H9 (cell line): Measurements from ENCODE around the gene CCDC71. TPM values are rescaled to one million over a fixed set of nuclear protein-coding genes. Genes with fewer than 3 reads are reported as not detected.

ENCODE experiments used
- DNase-seq: peaks from one replicate; pipeline ENCODE4 v3.0.0-alpha.2; 2017
- H2AFZ ChIP-seq: one replicate; pipeline ENCODE4 v1.6.1; 2013; ENCODE audit warnings: mild to moderate bottlenecking, low read length, control low read depth, moderate library complexity
- H2AK5ac ChIP-seq: 2 replicates; pipeline ENCODE4 v1.6.1; 2013; ENCODE audit warnings: low read length, control low read depth, mixed read lengths; ENCODE audit not compliant: insufficient read length
- H2BK120ac ChIP-seq: one replicate; pipeline ENCODE4 v1.6.1; 2013; ENCODE audit warnings: low read depth, mild to moderate bottlenecking, low read length, control low read depth, inconsistent platforms; ENCODE audit not compliant: poor library complexity, severe bottlenecking
- H2BK12ac ChIP-seq: 2 replicates; pipeline ENCODE4 v1.6.1; 2013; ENCODE audit warnings: low read length, control low read depth, mixed read lengths, low read depth; ENCODE audit not compliant: insufficient read length
- H2BK15ac ChIP-seq: 2 replicates; pipeline ENCODE4 v1.6.1; 2013; ENCODE audit warnings: low read depth, low read length, control low read depth
- H2BK20ac ChIP-seq: one replicate; pipeline ENCODE4 v1.6.1; 2013; ENCODE audit warnings: low read depth, mild to moderate bottlenecking, low read length, control low read depth, inconsistent platforms; ENCODE audit not compliant: poor library complexity, severe bottlenecking
- H2BK5ac ChIP-seq: 2 replicates; pipeline ENCODE4 v1.6.1; 2013; ENCODE audit warnings: low read length, control low read depth, mixed read lengths; ENCODE audit not compliant: insufficient read length
- H3K14ac ChIP-seq: 2 replicates; pipeline ENCODE4 v1.6.1; 2013; ENCODE audit warnings: low read length, control low read depth; ENCODE audit not compliant: insufficient read depth
- H3K18ac ChIP-seq: 2 replicates; pipeline ENCODE4 v1.6.1; 2013; ENCODE audit warnings: low read depth, mild to moderate bottlenecking, mixed read lengths, low read length, control low read depth; ENCODE audit not compliant: insufficient read length
- H3K23ac ChIP-seq: 2 replicates; pipeline ENCODE4 v1.6.1; 2013; ENCODE audit warnings: low read length, control low read depth, mixed read lengths, low read depth; ENCODE audit not compliant: insufficient read length
- H3K23me2 ChIP-seq: 2 replicates; pipeline ENCODE4 v1.6.1; 2013; ENCODE audit warnings: low read depth, mild to moderate bottlenecking, mixed read lengths, low read length, control low read depth; ENCODE audit not compliant: insufficient read length, poor library complexity, severe bottlenecking
- H3K27ac ChIP-seq: 2 replicates; pipeline ENCODE4 v1.5.1; 2013; ENCODE audit warnings: low read length, control low read depth, mixed read lengths, low read depth; ENCODE audit not compliant: insufficient read length
- H3K27me3 ChIP-seq: 2 replicates; pipeline ENCODE4 v1.6.1; 2013; ENCODE audit warnings: low read length, control low read depth, inconsistent platforms; ENCODE audit not compliant: insufficient read depth
- H3K4ac ChIP-seq: 2 replicates; pipeline ENCODE4 v1.6.1; 2013; ENCODE audit warnings: low read depth, mild to moderate bottlenecking, control low read depth, inconsistent platforms, low read length, moderate library complexity
- H3K4me1 ChIP-seq: 2 replicates; pipeline ENCODE4 v1.6.1; 2013; ENCODE audit warnings: low read length, control low read depth, inconsistent platforms; ENCODE audit not compliant: insufficient read depth
- H3K4me2 ChIP-seq: 2 replicates; pipeline ENCODE4 v1.6.1; 2013; ENCODE audit warnings: low read length, control low read depth, mixed read lengths; ENCODE audit not compliant: insufficient read length, insufficient read depth
- H3K56ac ChIP-seq: 2 replicates; pipeline ENCODE4 v1.6.1; 2013; ENCODE audit warnings: low read depth, mild to moderate bottlenecking, mixed read lengths, low read length, control low read depth; ENCODE audit not compliant: insufficient read length
- H3K79me1 ChIP-seq: 2 replicates; pipeline ENCODE4 v1.6.1; 2013; ENCODE audit warnings: low read depth, mild to moderate bottlenecking, moderate library complexity, low read length, control low read depth, inconsistent platforms; ENCODE audit not compliant: insufficient read depth, poor library complexity, severe bottlenecking
- H3K79me2 ChIP-seq: 2 replicates; pipeline ENCODE4 v1.6.1; 2013; ENCODE audit warnings: low read length, control low read depth, inconsistent platforms; ENCODE audit not compliant: insufficient read depth
- H3K9ac ChIP-seq: 2 replicates; pipeline ENCODE4 v1.6.1; 2013; ENCODE audit warnings: low read length, control low read depth, mixed read lengths; ENCODE audit not compliant: insufficient read length; ENCODE audit errors: extremely low read depth
- H3K9me3 ChIP-seq: one replicate; pipeline ENCODE4 v1.6.1; 2013; ENCODE audit warnings: low read depth, low read length, inconsistent platforms; ENCODE audit not compliant: control insufficient read depth
- H3T11ph ChIP-seq: one replicate; pipeline ENCODE4 v1.6.1; 2013; ENCODE audit warnings: mild to moderate bottlenecking, low read length, control low read depth, inconsistent platforms
- H4K20me1 ChIP-seq: one replicate; pipeline ENCODE4 v1.6.1; 2013; ENCODE audit not compliant: control insufficient read depth, insufficient read length, insufficient read depth
- H4K5ac ChIP-seq: 2 replicates; pipeline ENCODE4 v1.6.1; 2013; ENCODE audit warnings: low read depth, mild to moderate bottlenecking, mixed read lengths, low read length, control low read depth; ENCODE audit not compliant: insufficient read length
- H4K8ac ChIP-seq: replicated peaks from 2 replicates; pipeline ENCODE4 v1.6.1; 2013; ENCODE audit warnings: low read length, control low read depth, mixed read lengths, low read depth; ENCODE audit not compliant: insufficient read length
- H4K91ac ChIP-seq: 2 replicates; pipeline ENCODE4 v1.6.1; 2013; ENCODE audit warnings: low read depth, mild to moderate bottlenecking, moderate library complexity, mixed read lengths, low read length, control low read depth; ENCODE audit not compliant: insufficient read length
- H3K27ac Mint-ChIP-seq, 3 experiments: 2 replicates in 2 of 3; 3 replicates in 1 of 3; pipeline ENCODE4 v1.8.0; 2020 to 2021; ENCODE audit warnings: mixed read lengths in 3 of 3, mild to moderate bottlenecking in 1 of 3, moderate library complexity in 1 of 3
- H3K27me3 Mint-ChIP-seq: 2 replicates; pipeline ENCODE4 v1.8.0; 2021; ENCODE audit warnings: low read depth, mild to moderate bottlenecking, moderate library complexity, mixed read lengths
- H3K36me3 Mint-ChIP-seq, 3 experiments: 2 replicates in 2 of 3; 3 replicates in 1 of 3; pipeline ENCODE4 v1.8.0; 2020 to 2021; ENCODE audit warnings: low read depth in 3 of 3, mixed read lengths in 3 of 3; ENCODE audit not compliant: insufficient read depth in 1 of 3
- H3K4me1 Mint-ChIP-seq, 2 experiments: 2 replicates each; pipeline ENCODE4 v1.8.0; 2020; ENCODE audit warnings: mixed read lengths in 2 of 2
- H3K4me3 Mint-ChIP-seq, 2 experiments: 2 replicates in 1 of 2; 3 replicates in 1 of 2; pipeline ENCODE4 v1.8.0; 2020 to 2021; ENCODE audit warnings: mild to moderate bottlenecking in 2 of 2, mixed read lengths in 2 of 2, moderate library complexity in 1 of 2
- H3K9me3 Mint-ChIP-seq, 2 experiments: 2 replicates in 1 of 2; 3 replicates in 1 of 2; pipeline ENCODE4 v1.8.0; 2020; ENCODE audit warnings: mild to moderate bottlenecking in 2 of 2, mixed read lengths in 2 of 2, moderate library complexity in 1 of 2
- WGBS: extraction: QIAGEN DNeasy Blood & Tissue Kit; methylation state at CpG from one replicate; pipeline ENCODE4 v1.1.7; 2013; ENCODE audit warnings: missing lambda C conversion rate, low lambda C conversion rate, mixed read lengths; ENCODE audit not compliant: insufficient read length; ENCODE audit errors: extremely low coverage; 5-methylcytosine and 5-hydroxymethylcytosine counted together
- total RNA-seq: library from RNA; stranded (reverse); gene quantifications from 2 replicates; pipeline ENCODE4 v1.2.1, GENCODE V29; 2021
- TF ChIP-seq, protein P1 (sequence below): fragments of 200-600 bp; sonication (generic); conservative IDR thresholded peaks from 3 replicates; pipeline ENCODE4 v1.8.0; 2021; ENCODE audit warnings: antibody characterized with exemption, mild to moderate bottlenecking

Gene CCDC71
- total RNA-seq, 1 experiment from 2014 or later, result 27.6 TPM

DNA sequence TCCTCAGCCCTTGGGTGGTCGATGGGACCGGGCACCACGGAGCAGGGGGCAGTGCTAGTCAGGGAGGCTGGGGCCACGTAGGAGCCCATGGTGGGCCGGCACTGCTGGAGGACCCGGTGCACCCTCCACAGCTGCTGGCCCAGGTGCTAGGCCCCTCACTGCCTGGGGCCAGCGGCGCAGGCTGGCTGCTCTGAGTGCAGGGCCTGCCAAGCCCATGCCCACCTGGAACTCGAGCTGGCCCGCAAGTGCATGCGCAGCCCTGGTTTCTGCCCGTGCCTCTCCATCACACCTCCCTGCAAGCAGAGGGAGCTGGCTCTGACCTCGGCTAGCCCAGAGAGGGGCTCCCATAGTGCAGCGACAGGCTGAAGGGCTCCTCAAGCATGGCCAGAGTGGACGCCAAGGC is 47.4 kb upstream of the CCDC71 start:
- no peak overlapping the region for H3K27ac Mint-ChIP-seq
- Histone ChIP-seq H3K23ac (no peak overlapping the region), H4K20me1 (no peaks in the 10 kb centered on the region), H3K56ac (no peak overlapping the region), H3K4ac (no peak overlapping the region), H3K9ac (no peak overlapping the region), H3K27me3 (no peaks in the 10 kb centered on the region), H3T11ph (no peak overlapping the region), H2BK15ac (no peak overlapping the region), H3K18ac (no peak overlapping the region), H3K27ac (no peak overlapping the region), H2AK5ac (no peak overlapping the region), H2BK12ac (no peak overlapping the region), H3K14ac (no peak overlapping the region), H3K23me2 (no peaks in the 10 kb centered on the region), H2BK5ac (no peak overlapping the region), H4K5ac (no peak overlapping the region), H2BK20ac (no peak overlapping the region), H3K4me2 (no peak overlapping the region), H4K8ac (no peak overlapping the region), H3K9me3 (peaks cover 8% of the 10 kb centered on the region), H3K79me1 (no peaks in the 10 kb centered on the region), H2BK120ac (no peak overlapping the region), H3K79me2 (no peaks in the 10 kb centered on the region), H4K91ac (no peak overlapping the region), H2AFZ (no peak overlapping the region), H3K4me1 (no peaks in the 10 kb centered on the region)
- peaks cover 30 to 38% of the 10 kb centered on the region in 2 experiments for H3K9me3 Mint-ChIP-seq
- peaks cover 0 to 10% (median 3%) of the 10 kb centered on the region in 3 experiments; a peak in 4 of 7 replicates for H3K36me3 Mint-ChIP-seq
- H3K4me1 Mint-ChIP-seq, result no peaks in the 10 kb centered on the region
- DNase-seq, result no peak
- H3K4me3 Mint-ChIP-seq, result no peak overlapping the region
- no CpG with 5 or more reads among the region's 15 CpGs for WGBS
- TF ChIP-seq, protein P1, sequence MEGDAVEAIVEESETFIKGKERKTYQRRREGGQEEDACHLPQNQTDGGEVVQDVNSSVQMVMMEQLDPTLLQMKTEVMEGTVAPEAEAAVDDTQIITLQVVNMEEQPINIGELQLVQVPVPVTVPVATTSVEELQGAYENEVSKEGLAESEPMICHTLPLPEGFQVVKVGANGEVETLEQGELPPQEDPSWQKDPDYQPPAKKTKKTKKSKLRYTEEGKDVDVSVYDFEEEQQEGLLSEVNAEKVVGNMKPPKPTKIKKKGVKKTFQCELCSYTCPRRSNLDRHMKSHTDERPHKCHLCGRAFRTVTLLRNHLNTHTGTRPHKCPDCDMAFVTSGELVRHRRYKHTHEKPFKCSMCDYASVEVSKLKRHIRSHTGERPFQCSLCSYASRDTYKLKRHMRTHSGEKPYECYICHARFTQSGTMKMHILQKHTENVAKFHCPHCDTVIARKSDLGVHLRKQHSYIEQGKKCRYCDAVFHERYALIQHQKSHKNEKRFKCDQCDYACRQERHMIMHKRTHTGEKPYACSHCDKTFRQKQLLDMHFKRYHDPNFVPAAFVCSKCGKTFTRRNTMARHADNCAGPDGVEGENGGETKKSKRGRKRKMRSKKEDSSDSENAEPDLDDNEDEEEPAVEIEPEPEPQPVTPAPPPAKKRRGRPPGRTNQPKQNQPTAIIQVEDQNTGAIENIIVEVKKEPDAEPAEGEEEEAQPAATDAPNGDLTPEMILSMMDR, result no peak
- peaks cover 6% of the 10 kb centered on the region for H3K27me3 Mint-ChIP-seq
